Measurements from ENCODE around the gene ZNF697. TPM values are rescaled to one million over a fixed set of nuclear protein-coding genes. Genes with fewer than 3 reads are reported as not detected.
A peak's percentile ranks its signal among the peaks of the same experiment; 100 is the strongest.
"Not testable (repeated sequence)": the region's sequence is repeated elsewhere in the genome, so short reads cannot be mapped to it uniquely, and the experiment has no call there.

ZNF697 gene
- polyA plus RNA-seq, result not detected

GRCh38 chr1:119647734-119648619 lies at the start of gene ZNF697:
ZNF697 (minus strand) TSS chr1:119648266; CDS start chr1:119626100, 22,166 bp downstream.
- Mint-ChIP-seq H3K27ac (no peak within 1 kb of the TSS), H3K9me3 (no peaks in the 10 kb centered on the region), H3K36me3 (no peaks in the 10 kb centered on the region), H3K27me3 (peaks cover 58% of the 10 kb centered on the region), H3K4me3 (peak within 1 kb of the TSS; percentile 55 to 93 (median 82)), H3K4me1 (peaks cover 0 to 6% (median 0%) of the 10 kb centered on the region in 3 donors)

- Mint-ChIP-seq H3K36me3 (peaks cover 5% of the 10 kb centered on the region), H3K4me1 (no peaks in the 10 kb centered on the region), H3K27ac (no peak overlapping the region), H3K9me3 (peaks cover 6 to 29% (median 18%) of the 10 kb centered on the region in 3 donors), H3K4me3 (no peak overlapping the region), H3K27me3 (peaks cover 14% of the 10 kb centered on the region)
These were observed 49.5 kb upstream of the ZNF697 start for GRCh38 chr1:119697598-119697997.

DNA sequence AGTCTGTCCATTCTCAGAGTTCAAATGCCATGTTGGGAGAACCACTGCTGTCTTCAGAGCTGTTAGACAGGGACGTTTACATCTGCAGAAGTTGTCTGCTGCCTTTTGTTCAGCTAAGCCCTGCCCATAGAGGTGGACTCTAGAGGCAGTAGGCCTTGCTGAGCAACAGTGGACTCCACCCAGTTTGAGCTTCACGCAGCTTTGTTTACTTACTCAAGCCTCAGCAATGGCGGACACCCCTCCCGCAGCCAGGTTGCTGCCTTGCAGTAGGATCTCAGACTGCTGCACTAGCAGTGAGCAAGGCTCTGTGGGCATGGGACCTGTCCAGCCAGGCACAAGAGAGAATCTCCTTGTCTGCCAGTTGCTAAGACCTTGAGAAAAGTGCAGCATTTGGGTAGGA lies 48.8 kb upstream of the ZNF697 start:
- not testable (repeated sequence) for H3K4me1 Mint-ChIP-seq, H3K36me3 Mint-ChIP-seq, H3K27ac Mint-ChIP-seq, H3K4me3 Mint-ChIP-seq
- peaks cover 12% of the 10 kb centered on the region for H3K27me3 Mint-ChIP-seq
- H3K9me3 Mint-ChIP-seq, result peaks cover 2 to 27% (median 16%) of the 10 kb centered on the region in 3 donors

DNA sequence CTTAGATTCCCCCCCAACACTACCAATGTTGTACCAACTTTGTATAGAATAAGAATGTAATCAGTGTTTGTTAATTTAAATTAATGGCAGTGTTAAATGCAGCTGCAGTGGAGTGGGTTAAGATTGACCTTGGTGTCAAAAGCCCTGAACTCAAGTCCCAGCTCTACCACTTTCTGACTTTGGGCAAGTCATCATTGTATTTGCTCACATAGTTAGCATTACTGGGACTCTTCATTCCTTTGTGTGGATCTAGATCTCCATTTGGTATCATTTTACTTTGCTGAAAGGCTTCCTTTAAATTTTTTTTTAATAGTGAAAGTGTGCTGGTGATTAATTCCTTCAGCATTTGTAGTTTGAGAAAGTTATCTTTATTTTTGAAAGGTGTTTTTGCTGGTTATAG lies 41.4 kb upstream of the ZNF697 start:
- Mint-ChIP-seq H3K9me3 (peaks cover 0 to 13% (median 5%) of the 10 kb centered on the region in 3 donors), H3K27ac (no peak overlapping the region), H3K36me3 (peaks cover 3% of the 10 kb centered on the region), H3K27me3 (peaks cover 3% of the 10 kb centered on the region), H3K4me1 (no peaks in the 10 kb centered on the region), H3K4me3 (no peak overlapping the region)

- Mint-ChIP-seq H3K27me3 (peaks cover 3% of the 10 kb centered on the region), H3K27ac (no peak overlapping the region), H3K4me3 (no peak overlapping the region), H3K36me3 (peaks cover 3% of the 10 kb centered on the region), H3K4me1 (no peaks in the 10 kb centered on the region), H3K9me3 (peaks cover 0 to 11% (median 5%) of the 10 kb centered on the region in 3 donors)
These were observed 40.7 kb upstream of the ZNF697 start for GRCh38 chr1:119688810-119689209.

DNA sequence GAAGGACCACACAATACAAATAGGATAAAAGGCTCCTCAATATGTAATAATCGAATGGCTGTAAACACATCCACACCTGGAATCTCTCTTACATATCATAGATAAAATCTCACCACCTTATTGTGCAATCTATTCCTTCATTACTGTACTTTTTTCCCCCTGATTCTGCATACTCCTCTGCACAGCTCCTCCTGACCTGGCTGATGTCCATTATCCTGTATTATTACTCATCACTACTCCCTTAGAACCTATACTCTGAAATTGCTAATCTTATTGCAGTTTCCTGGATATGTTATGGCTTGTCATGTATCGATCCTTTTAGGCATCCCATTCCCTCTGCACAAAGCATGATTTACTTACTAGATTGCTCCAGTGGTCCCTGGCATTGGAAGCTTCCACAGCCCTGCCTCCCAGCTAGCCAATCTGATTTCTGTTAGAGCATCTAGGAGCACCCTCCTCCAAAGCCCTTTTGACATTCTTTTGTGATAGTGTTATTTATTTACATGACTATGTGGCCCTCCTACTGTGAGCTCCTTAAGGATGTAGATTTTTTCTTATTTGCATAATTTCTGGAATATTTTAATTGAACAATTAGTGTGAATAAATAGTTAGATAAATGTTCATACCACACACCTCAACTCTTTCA lies 39.5 kb upstream of the ZNF697 start:
- Mint-ChIP-seq H3K4me3 (no peak overlapping the region), H3K9me3 (peaks cover 0 to 5% (median 5%) of the 10 kb centered on the region in 3 donors), H3K27me3 (peaks cover 3% of the 10 kb centered on the region), H3K4me1 (no peaks in the 10 kb centered on the region), H3K36me3 (peaks cover 2% of the 10 kb centered on the region), H3K27ac (no peak overlapping the region)

DNA sequence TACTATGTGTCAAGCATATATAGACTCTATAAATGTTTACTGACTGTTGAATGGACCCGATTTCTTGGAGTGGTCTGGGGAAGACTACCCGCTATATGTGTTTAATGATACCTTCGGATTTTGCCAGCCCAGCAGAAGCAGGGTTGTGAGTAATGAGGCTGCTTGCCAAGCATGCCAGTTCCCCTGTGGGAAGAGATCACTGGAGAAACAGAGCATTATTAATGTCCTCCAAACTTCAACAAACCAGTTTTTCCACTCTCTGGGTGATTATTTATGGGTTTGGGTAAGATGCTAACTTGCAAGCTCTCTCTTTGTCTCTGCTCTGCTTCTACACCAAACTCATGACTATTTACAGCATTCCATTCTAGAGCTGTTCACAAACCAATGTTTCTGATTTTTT lies 38.6 kb upstream of the ZNF697 start:
- Mint-ChIP-seq H3K27me3 (peaks cover 3% of the 10 kb centered on the region), H3K4me1 (no peaks in the 10 kb centered on the region), H3K4me3 (no peak overlapping the region), H3K27ac (no peak overlapping the region), H3K9me3 (peaks cover 0 to 3% (median 0%) of the 10 kb centered on the region in 3 donors), H3K36me3 (peaks cover 1% of the 10 kb centered on the region)

DNA sequence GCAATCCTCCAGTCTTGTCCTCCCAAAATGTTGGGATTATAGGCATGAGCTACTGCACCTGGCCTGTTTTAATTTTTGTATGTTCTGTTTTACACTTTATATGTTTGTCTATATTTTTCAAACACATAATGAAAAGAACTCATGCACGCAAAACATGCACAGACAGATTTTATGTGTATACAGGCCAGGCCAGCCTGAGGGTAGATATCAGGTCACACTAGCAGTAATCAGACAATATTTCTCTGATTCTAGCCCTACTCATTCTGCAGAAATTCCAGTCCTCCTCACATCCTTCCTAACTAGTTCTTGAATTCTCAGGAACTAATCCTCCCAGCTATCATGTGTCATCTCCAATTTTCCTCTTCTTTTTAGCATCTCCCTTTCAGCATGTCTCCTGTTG lies 35.8 kb upstream of the ZNF697 start:
- H3K36me3 Mint-ChIP-seq, result peaks cover 1% of the 10 kb centered on the region
- H3K27ac Mint-ChIP-seq, result no peak overlapping the region
- peaks cover 7% of the 10 kb centered on the region for H3K27me3 Mint-ChIP-seq
- H3K4me1 Mint-ChIP-seq, result no peaks in the 10 kb centered on the region
- H3K4me3 Mint-ChIP-seq, result no peak overlapping the region
- H3K9me3 Mint-ChIP-seq, result no peaks in the 10 kb centered on the region

- H3K4me3 Mint-ChIP-seq, result no peak overlapping the region
- H3K4me1 Mint-ChIP-seq, result no peaks in the 10 kb centered on the region
- H3K27ac Mint-ChIP-seq, result no peak overlapping the region
- peaks cover 1% of the 10 kb centered on the region for H3K36me3 Mint-ChIP-seq
- H3K9me3 Mint-ChIP-seq, result no peaks in the 10 kb centered on the region
- H3K27me3 Mint-ChIP-seq, result peaks cover 15% of the 10 kb centered on the region
These were observed 34.1 kb upstream of the ZNF697 start for GRCh38 chr1:119682141-119682540.

DNA sequence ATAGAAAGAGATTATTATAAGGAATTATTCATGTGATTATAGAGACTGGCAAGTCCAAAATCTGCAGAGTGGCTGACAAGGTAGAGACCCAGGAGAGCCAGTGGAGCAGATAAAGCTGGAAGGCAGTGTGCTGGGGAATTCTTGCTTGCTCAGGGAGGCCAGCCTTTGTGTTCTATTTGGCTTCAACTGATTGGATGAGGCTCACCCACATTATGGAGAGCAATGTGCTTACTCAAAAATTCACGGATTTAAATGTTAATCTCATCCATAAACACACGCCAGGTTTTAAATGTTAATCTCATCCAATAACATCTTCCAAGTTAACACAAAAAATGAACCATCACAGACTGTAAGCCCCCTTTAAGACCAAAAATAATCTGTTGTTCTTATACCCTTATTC lies 33.5 kb upstream of the ZNF697 start:
- H3K4me1 Mint-ChIP-seq, result no peaks in the 10 kb centered on the region
- peaks cover 15% of the 10 kb centered on the region for H3K27me3 Mint-ChIP-seq
- H3K36me3 Mint-ChIP-seq, result no peaks in the 10 kb centered on the region
- no peak overlapping the region for H3K4me3 Mint-ChIP-seq
- no peaks in the 10 kb centered on the region for H3K9me3 Mint-ChIP-seq
- no peak overlapping the region for H3K27ac Mint-ChIP-seq

GRCh38 chr1:119680723-119681122 lies 32.7 kb upstream of the ZNF697 start:
- H3K27ac Mint-ChIP-seq, result no peak overlapping the region

GRCh38 chr1:119680193-119680592 lies 32.1 kb upstream of the ZNF697 start:
- H3K9me3 Mint-ChIP-seq, result no peaks in the 10 kb centered on the region
- no peaks in the 10 kb centered on the region for H3K36me3 Mint-ChIP-seq
- peaks cover 0 to 5% (median 0%) of the 10 kb centered on the region in 3 donors for H3K4me1 Mint-ChIP-seq
- no peak overlapping the region for H3K4me3 Mint-ChIP-seq
- H3K27ac Mint-ChIP-seq, result no peak overlapping the region
- peaks cover 22% of the 10 kb centered on the region for H3K27me3 Mint-ChIP-seq

More at GRCh38 chr1:119680723-119681122, 32.7 kb upstream of the ZNF697 start:
- Mint-ChIP-seq H3K4me1 (peaks cover 0 to under 1% (median 0%) of the 10 kb centered on the region in 3 donors), H3K27me3 (peaks cover 17% of the 10 kb centered on the region), H3K9me3 (no peaks in the 10 kb centered on the region), H3K36me3 (no peaks in the 10 kb centered on the region), H3K4me3 (no peak overlapping the region)

GRCh38 chr1:119679223-119679622 lies 31.2 kb upstream of the ZNF697 start:
- H3K36me3 Mint-ChIP-seq, result no peaks in the 10 kb centered on the region
- H3K27ac Mint-ChIP-seq, result no peak overlapping the region
- no peak overlapping the region for H3K4me3 Mint-ChIP-seq
- H3K9me3 Mint-ChIP-seq, result no peaks in the 10 kb centered on the region
- H3K4me1 Mint-ChIP-seq, result peaks cover 0 to 11% (median 0%) of the 10 kb centered on the region in 3 donors
- peaks cover 25% of the 10 kb centered on the region for H3K27me3 Mint-ChIP-seq

DNA sequence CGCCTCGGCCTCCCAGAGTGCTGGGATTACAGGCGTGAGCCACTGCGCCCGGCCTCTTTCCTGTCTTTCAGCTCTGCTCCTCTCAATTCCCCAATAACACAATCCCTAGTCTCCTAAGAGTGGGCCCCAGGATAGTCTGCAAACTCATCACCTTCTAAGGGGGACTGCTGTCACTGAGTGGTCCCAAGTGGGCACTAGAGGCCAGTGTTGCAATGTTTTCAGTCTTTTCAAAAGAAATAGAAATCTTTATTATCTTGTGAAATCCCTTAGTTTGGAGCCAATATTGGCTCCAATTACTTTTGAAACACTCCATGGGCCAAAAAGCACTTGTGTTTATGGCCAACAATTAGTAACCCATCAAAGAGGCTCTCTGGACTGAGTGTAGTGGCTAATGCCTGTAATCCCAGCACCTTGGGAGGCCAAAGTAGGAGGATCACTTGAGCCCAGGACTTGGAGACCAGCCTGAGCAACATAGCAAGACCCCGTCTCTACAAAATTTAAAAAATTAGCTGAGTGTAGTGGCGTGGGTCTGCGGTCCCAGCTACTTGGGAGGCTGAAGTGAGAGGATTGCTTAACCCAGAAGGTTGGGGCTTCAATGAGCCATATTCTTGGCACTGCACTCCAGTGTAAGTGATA lies 28.6 kb upstream of the ZNF697 start:
- H3K36me3 Mint-ChIP-seq, result peaks cover 1% of the 10 kb centered on the region
- H3K9me3 Mint-ChIP-seq, result no peaks in the 10 kb centered on the region
- H3K4me1 Mint-ChIP-seq, result peaks cover 0 to 11% (median 0%) of the 10 kb centered on the region in 3 donors
- H3K4me3 Mint-ChIP-seq, result no peak overlapping the region
- no peak overlapping the region for H3K27ac Mint-ChIP-seq
- H3K27me3 Mint-ChIP-seq, result peaks cover 29% of the 10 kb centered on the region
